LNCaP clone FGC (cell line): ENCODE measurements around the gene HSPA4L.

ENCODE experiments used
- DNase-seq: peaks from one replicate; pipeline ENCODE4 v3.0.0-alpha.2; 2011; ENCODE audit warnings: low read depth
- H3K4me3 ChIP-seq: 2 replicates; pipeline ENCODE4 v1.5.1; 2011; ENCODE audit warnings: mild to moderate bottlenecking, low read depth, low read length, control low read depth
- CTCF ChIP-seq: IDR thresholded peaks from 2 replicates; pipeline ENCODE4 v1.5.1; 2012; ENCODE audit warnings: mild to moderate bottlenecking; ENCODE audit not compliant: control insufficient read depth, insufficient read depth; ENCODE audit errors: extremely low read depth

The HSPA4L gene

GRCh38 chr4:127782275-127783025 lies at the start of gene HSPA4L:
Gene HSPA4L, plus strand, starts transcription at chr4:127782322. Its CDS starts 229 bp downstream, at chr4:127782551.
- peak; percentile 27 for DNase-seq
- TF ChIP-seq CTCF = peak; percentile 51

GRCh38 chr4:127732623-127733328 lies 49.3 kb upstream of the HSPA4L start:
- H3K4me3 ChIP-seq = no peak overlapping the region
- TF ChIP-seq CTCF = peak; percentile 52
- DNase-seq = peak; percentile 10

More at GRCh38 chr4:127782275-127783025, at the start of gene HSPA4L:
- H3K4me3 ChIP-seq = peak within 1 kb of the TSS; percentile 84

- no peak for DNase-seq
- no peak overlapping the region for H3K4me3 ChIP-seq
- TF ChIP-seq CTCF = no peak
These were observed 47.1 kb upstream of the HSPA4L start for GRCh38 chr4:127734976-127735375.

- TF ChIP-seq CTCF = no peak
These were observed 44.8 kb upstream of the HSPA4L start for GRCh38 chr4:127737295-127737694.

GRCh38 chr4:127741247-127741646 lies 40.9 kb upstream of the HSPA4L start:
- no peak for TF ChIP-seq CTCF
- no peak for DNase-seq
- H3K4me3 ChIP-seq = no peak overlapping the region

More at GRCh38 chr4:127737295-127737694, 44.8 kb upstream of the HSPA4L start:
- DNase-seq = no peak
- H3K4me3 ChIP-seq = no peak overlapping the region

GRCh38 chr4:127747883-127748282 lies 34.2 kb upstream of the HSPA4L start:
- TF ChIP-seq CTCF = no peak
- no peak overlapping the region for H3K4me3 ChIP-seq
- no peak for DNase-seq

GRCh38 chr4:127748957-127749356 lies 33.2 kb upstream of the HSPA4L start:
- TF ChIP-seq CTCF = no peak
- H3K4me3 ChIP-seq = no peak overlapping the region
- no peak for DNase-seq
